NCI-H748 (cell line): ENCODE results near the gene TEKT5.
"Not testable (repeated sequence)": the region's sequence is repeated elsewhere in the genome, so short reads cannot be mapped to it uniquely, and the experiment has no call there.

Source experiments
- DNase-seq: peaks from one replicate; lab custom pipeline; 2025; ENCODE audit not compliant: unreplicated experiment; lab: John Stamatoyannopoulos, UW

The TEKT5 gene

GRCh38 chr16:10660950-10661635 is 33.6 kb downstream of the TEKT5 start:
- no peak for DNase-seq

DNA sequence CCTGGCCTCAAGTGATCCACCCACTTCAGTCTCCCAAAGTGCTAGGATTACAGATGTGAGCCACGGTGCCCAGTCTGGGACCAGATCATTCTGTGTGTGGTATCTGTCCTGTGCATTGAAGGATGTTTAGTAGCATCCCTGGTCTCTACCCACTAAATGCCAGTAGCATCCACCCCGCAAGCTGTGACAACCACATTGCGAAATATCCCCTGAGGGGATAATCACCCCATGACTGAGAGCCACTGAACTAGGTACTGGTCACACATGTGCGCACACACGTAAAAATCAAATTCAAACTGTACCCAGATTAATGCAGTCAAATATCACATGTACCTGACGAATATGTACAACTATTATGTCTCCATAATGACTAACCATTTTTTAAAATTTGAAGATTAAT is 35.8 kb downstream of the TEKT5 start:
- no peak for DNase-seq

GRCh38 chr16:10657925-10658324 is 36.8 kb downstream of the TEKT5 start:
- DNase-seq = no peak

GRCh38 chr16:10656618-10657017 is 38.1 kb downstream of the TEKT5 start:
- no peak for DNase-seq

DNA sequence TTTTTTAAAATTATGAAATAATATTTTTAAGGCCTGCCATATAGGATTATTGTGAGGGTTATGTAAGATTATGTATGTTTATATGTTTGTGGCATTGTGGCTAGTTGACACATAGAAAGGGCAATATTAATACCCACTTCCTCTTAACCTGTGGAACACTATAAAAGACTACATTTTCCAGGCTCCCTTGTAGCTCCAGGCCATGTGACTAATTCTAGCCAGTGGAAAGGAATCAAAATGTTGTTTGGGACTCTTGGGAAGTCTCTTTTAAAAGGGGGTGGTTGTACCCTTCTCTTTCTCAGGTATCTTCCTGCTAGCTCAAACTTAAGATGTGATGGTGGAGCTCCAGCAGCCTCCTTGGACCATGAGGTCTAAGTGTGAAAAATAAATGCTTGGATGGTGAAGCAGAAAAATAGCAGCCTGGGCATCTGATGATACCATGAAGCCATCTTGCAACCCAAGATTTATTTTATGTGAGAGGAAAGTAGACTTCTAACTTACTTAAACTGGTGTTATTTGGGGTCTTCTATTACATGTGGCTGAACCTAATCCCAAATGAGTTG is 39.2 kb downstream of the TEKT5 start:
- no peak for DNase-seq

DNA sequence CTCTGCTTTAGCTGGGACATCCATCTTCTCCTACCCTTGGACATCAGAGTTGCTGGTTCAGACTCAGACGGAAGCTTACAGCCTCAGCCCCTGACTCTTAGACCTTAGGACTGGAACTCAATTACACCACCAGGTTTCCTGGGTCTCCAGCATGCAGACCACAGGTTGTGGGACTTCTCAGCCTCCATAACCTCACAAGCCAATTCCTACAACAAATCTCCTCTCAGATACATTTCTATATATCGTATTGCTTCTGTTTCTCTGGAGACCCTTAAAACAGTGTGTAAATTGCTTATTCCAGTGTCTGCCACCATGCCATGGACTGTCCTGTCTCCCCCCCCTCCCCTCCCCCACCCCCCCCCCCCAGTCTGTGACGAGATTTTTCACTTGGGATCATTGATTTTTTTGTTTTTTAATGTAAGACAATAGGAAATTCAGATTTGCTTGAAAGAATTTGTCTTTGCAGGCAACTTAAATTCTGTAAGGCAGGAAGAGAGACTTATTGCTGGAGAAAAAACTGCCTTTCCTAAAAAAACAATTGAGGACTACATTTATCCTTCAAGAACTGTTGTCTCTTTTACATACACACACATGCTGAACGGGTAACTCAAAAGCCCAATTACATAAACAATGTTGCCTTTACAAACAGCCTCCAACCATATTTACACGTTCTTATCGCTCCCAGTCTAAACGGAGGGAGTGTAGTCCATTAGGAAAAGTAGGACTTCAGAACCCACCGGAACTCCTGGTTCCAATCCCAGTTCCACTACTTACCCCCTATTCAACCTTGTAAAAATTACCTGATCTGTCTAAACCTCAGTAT is 39.9 kb downstream of the TEKT5 start:
- no peak for DNase-seq

- DNase-seq = peak; percentile 11
Measured at GRCh38 chr16:10652730-10653590, 41.8 kb downstream of the TEKT5 start.

DNA sequence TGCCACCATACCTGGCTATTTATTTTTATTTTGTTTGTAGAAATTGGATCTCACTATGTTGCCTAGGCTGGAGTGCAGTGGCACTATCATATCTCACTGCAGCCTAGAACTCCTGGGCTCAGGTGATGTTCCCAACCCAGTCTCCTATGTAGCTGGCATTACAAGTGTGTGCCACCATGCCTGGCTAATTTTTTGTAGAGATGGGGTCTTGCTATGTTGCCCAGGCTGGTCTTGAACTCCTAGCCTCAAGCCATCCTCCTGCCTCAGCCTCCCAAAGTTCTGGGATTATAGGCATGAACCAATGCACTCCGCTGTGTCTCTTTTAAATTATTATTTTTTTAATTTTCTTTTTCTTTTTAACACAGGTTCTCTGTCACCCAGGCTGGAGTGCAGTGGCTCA is 45.6 kb downstream of the TEKT5 start:
- not testable (repeated sequence) for DNase-seq

- no peak for DNase-seq
Measured at GRCh38 chr16:10647721-10648296, 46.9 kb downstream of the TEKT5 start.

DNA sequence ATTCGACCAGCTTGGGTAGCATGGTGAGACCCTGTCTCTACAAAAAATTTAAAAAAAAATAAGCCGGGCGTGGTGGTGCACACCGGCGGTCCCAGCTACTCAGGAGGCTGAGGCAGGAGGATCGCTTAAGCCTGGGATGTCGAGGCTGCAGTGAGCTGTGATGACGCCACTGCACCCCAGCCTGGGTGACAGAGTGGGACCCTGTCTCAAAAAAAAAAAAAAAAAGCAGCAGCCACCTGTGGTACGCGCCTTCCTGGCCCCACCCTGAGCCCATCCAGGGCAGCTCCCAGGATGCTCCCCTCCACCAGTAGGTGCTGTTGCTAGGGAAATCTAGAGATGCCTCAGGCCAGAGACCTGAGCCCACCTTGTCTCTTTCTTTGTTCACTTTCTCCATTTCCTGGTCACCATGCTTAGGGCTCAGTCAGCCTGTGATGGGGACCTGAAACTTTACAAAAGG is 47.4 kb downstream of the TEKT5 start:
- no peak for DNase-seq

GRCh38 chr16:10646581-10647263 is 48.0 kb downstream of the TEKT5 start:
- no peak for DNase-seq

- DNase-seq = no peak
Measured at GRCh38 chr16:10646228-10646580, 48.5 kb downstream of the TEKT5 start.

DNA sequence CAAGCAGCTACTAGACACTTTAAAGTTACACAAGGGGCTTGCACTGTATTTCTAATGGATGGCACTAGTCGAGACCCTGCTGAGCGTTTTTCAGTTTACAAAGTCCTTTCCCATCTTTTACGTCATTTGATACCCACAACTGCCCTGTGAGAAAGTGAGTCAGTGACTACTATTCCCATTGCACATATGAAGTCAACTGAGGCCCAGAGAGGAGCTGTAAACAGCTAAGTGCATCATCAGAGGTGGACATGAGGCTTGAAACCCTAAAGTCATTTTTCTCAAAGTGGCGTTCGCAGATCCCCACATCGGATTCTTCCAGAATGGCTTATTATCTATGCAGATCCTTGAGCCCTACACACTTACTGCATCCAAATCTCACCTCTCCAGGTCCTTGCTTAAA is 50.6 kb downstream of the TEKT5 start:
- no peak for DNase-seq

- no peak for DNase-seq
Measured at GRCh38 chr16:10642964-10643363, 51.8 kb downstream of the TEKT5 start.

GRCh38 chr16:10641953-10642949 is 52.5 kb downstream of the TEKT5 start:
- DNase-seq = no peak

DNA sequence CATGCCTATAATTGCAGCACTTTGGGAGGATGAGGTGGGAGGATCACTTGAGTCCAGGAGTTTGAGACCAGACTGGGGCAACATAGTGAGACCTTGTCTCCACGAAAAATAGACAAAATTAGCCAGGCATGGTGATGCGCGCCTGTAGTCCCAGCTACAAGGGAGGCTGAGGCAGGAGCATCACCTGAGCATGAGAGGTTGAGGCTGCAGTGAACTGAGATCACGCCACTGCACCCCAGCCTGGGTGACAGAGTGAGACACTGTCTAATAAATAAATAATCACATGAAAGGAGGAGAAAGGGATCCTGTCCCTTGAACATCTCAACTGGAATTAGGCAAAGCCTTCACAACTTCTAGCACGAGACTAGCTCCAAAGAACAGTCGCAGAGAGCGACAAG is 53.2 kb downstream of the TEKT5 start:
- no peak for DNase-seq

- no peak for DNase-seq
Measured at GRCh38 chr16:10640934-10641333, 53.8 kb downstream of the TEKT5 start.

DNA sequence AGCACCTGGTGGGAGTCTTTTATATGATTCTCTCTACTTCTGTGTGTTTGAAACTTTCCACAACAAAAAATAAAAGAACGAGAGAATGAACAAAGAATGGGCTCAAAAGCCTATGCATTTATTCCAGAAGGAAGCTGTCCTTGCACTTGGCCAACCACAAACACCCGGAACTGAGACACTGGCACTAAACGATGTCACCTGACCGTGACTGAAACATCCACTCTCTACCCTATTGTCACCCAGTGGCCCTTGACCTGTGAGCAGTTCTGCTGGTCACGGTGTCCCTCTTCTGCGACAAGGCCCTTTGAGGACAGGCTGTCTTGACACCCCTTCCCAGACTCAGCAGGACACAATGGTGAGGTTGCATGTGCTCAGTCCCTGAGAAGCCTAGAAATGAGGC is 56.6 kb downstream of the TEKT5 start:
- DNase-seq = no peak
